SK-N-SH treated with all-trans-retinoic acid at 6 μM for 48 hours (cell line): Measurements from ENCODE around the gene MCTP2.

Experiments
- ATAC-seq: fragments of 200-7000 bp; cut with Tn5 transposase; 3 replicates; pipeline ENCODE4 v1.9.1; 2020; ENCODE audit warnings: mild to moderate bottlenecking, moderate library complexity
- ARNTL ChIP-seq: fragments of 450-650 bp; formaldehyde crosslinking; IDR thresholded peaks from 2 replicates; pipeline ENCODE4 v1.5.0; 2020; ENCODE audit warnings: low read depth, mild to moderate bottlenecking, moderate library complexity, borderline replicate concordance
- BACH2 ChIP-seq: fragments of 250-450 bp; sonication (Bioruptor Pico); IDR thresholded peaks from 2 replicates; pipeline ENCODE4 v1.9.0; 2021; ENCODE audit warnings: mild to moderate bottlenecking, borderline replicate concordance
- CREB5 ChIP-seq: fragments of 250-450 bp; sonication (Bioruptor Pico); IDR thresholded peaks from 2 replicates; pipeline ENCODE4 v1.5.1; 2020; ENCODE audit warnings: low read depth, mild to moderate bottlenecking, moderate library complexity
- CSDC2 ChIP-seq: fragments of 250-450 bp; sonication (Bioruptor Pico); IDR thresholded peaks from 2 replicates; pipeline ENCODE4 v1.5.0; 2020; ENCODE audit warnings: mild to moderate bottlenecking, moderate library complexity
- CSRNP3 ChIP-seq: fragments of 250-450 bp; sonication (Bioruptor Pico); IDR thresholded peaks from 2 replicates; pipeline ENCODE4 v1.5.1; 2021; ENCODE audit warnings: mild to moderate bottlenecking, moderate library complexity
- ESRRG ChIP-seq: fragments of 250-450 bp; sonication (Bioruptor Pico); IDR thresholded peaks from 2 replicates; pipeline ENCODE4 v1.6.1; 2021; ENCODE audit warnings: mild to moderate bottlenecking
- GLIS3 ChIP-seq: fragments of 250-450 bp; sonication (Bioruptor Pico); IDR thresholded peaks from 2 replicates; pipeline ENCODE4 v1.5.0; 2020; ENCODE audit warnings: mild to moderate bottlenecking, moderate library complexity
- ISL1 ChIP-seq: fragments of 250-450 bp; sonication (Bioruptor Pico); IDR thresholded peaks from 2 replicates; pipeline ENCODE4 v2.1.2; 2022; ENCODE audit warnings: mild to moderate bottlenecking, moderate library complexity
- OSR1 ChIP-seq: fragments of 250-450 bp; sonication (Bioruptor Pico); IDR thresholded peaks from 2 replicates; pipeline ENCODE4 v1.8.0; 2022; ENCODE audit warnings: moderate library complexity, mild to moderate bottlenecking, inconsistent platforms
- PATZ1 ChIP-seq: fragments of 250-450 bp; sonication (Bioruptor Pico); IDR thresholded peaks from 2 replicates; pipeline ENCODE4 v1.8.0; 2020; ENCODE audit warnings: mild to moderate bottlenecking, moderate library complexity, borderline replicate concordance
- POU6F1 ChIP-seq: fragments of 250-450 bp; sonication (Bioruptor Pico); IDR thresholded peaks from 2 replicates; pipeline ENCODE4 v1.8.0; 2021; ENCODE audit warnings: low read depth, mild to moderate bottlenecking, moderate library complexity, borderline replicate concordance
- RARB ChIP-seq: fragments of 250-450 bp; sonication (Bioruptor Pico); IDR thresholded peaks from 2 replicates; pipeline ENCODE4 v1.8.0; 2021; ENCODE audit warnings: mild to moderate bottlenecking, moderate library complexity
- SNAI2 ChIP-seq: fragments of 250-450 bp; sonication (Bioruptor Pico); IDR thresholded peaks from 2 replicates; pipeline ENCODE4 v1.5.0; 2020; ENCODE audit warnings: mild to moderate bottlenecking, moderate library complexity
- TCF4 ChIP-seq: fragments of 250-450 bp; sonication (Bioruptor Pico); IDR thresholded peaks from 2 replicates; pipeline ENCODE4 v1.8.0; 2021; ENCODE audit warnings: mild to moderate bottlenecking, moderate library complexity, borderline replicate concordance
- TOX ChIP-seq: fragments of 250-450 bp; sonication (Bioruptor Pico); IDR thresholded peaks from 2 replicates; pipeline ENCODE4 v1.8.0; 2021; ENCODE audit warnings: mild to moderate bottlenecking, moderate library complexity, borderline replicate concordance
- TSHZ2 ChIP-seq: fragments of 250-450 bp; sonication (Bioruptor Pico); IDR thresholded peaks from 2 replicates; pipeline ENCODE4 v1.5.0; 2020; ENCODE audit warnings: mild to moderate bottlenecking, moderate library complexity
- ZC3H10 ChIP-seq: fragments of 250-450 bp; sonication (Bioruptor Pico); IDR thresholded peaks from 2 replicates; pipeline ENCODE4 v1.5.1; 2021; ENCODE audit warnings: mild to moderate bottlenecking, moderate library complexity
- ZFP3 ChIP-seq: fragments of 250-450 bp; sonication (Bioruptor Pico); IDR thresholded peaks from 2 replicates; pipeline ENCODE4 v1.5.0; 2020; ENCODE audit warnings: mild to moderate bottlenecking, moderate library complexity
- ZFP30 ChIP-seq: fragments of 450-650 bp; formaldehyde crosslinking; IDR thresholded peaks from 2 replicates; pipeline ENCODE4 v1.5.0; 2022; ENCODE audit warnings: mild to moderate bottlenecking, moderate library complexity
- ZNF565 ChIP-seq: fragments of 450-650 bp; formaldehyde crosslinking; conservative IDR thresholded peaks from 2 replicates; pipeline ENCODE4 v1.5.0; 2020; ENCODE audit warnings: low read depth, mild to moderate bottlenecking, moderate library complexity
- ZNF70 ChIP-seq: fragments of 450-650 bp; formaldehyde crosslinking; IDR thresholded peaks from 2 replicates; pipeline ENCODE4 v1.5.0; 2020; ENCODE audit warnings: mild to moderate bottlenecking, moderate library complexity
- ZNF8 ChIP-seq: fragments of 450-650 bp; formaldehyde crosslinking; IDR thresholded peaks from 2 replicates; pipeline ENCODE4 v1.5.0; 2020; ENCODE audit warnings: mild to moderate bottlenecking, moderate library complexity

Gene MCTP2

GRCh38 chr15:94306700-94307650, 75.6 kb downstream of the MCTP2 start (continued):
- TF ChIP-seq BACH2 = no peak
- TF ChIP-seq ZNF8 (CRISPR knock-in tag) = no peak
- TF ChIP-seq ZFP3 (CRISPR knock-in tag) = no peak
- no peak for TF ChIP-seq ARNTL (CRISPR knock-in tag)
- no peak for TF ChIP-seq POU6F1 (CRISPR knock-in tag)

GRCh38 chr15:94312946-94313345, 81.6 kb downstream of the MCTP2 start:
- ATAC-seq = no peak
- TF ChIP-seq ZC3H10 (CRISPR knock-in tag) (no peak), PATZ1 (CRISPR knock-in tag) (no peak), CSRNP3 (CRISPR knock-in tag) (no peak), CSDC2 (CRISPR knock-in tag) (no peak), ZNF565 (CRISPR knock-in tag) (no peak), ESRRG (CRISPR knock-in tag) (no peak), ZNF8 (CRISPR knock-in tag) (no peak), RARB (CRISPR knock-in tag) (no peak), ZNF70 (no peak), TOX (no peak), TCF4 (CRISPR knock-in tag) (no peak), SNAI2 (CRISPR knock-in tag) (no peak), OSR1 (CRISPR knock-in tag) (no peak), CREB5 (CRISPR knock-in tag) (no peak), ARNTL (CRISPR knock-in tag) (no peak), TSHZ2 (CRISPR knock-in tag) (no peak), ISL1 (CRISPR knock-in tag) (no peak), GLIS3 (no peak), BACH2 (no peak)
- TF ChIP-seq, all 23 proteins: peak for 0

GRCh38 chr15:94314639-94315038, 83.3 kb downstream of the MCTP2 start:
- no peak for ATAC-seq
- no peak for TF ChIP-seq ESRRG (CRISPR knock-in tag)
- no peak for TF ChIP-seq TSHZ2 (CRISPR knock-in tag)
- no peak for TF ChIP-seq ZNF70
- no peak for TF ChIP-seq PATZ1 (CRISPR knock-in tag)
- no peak for TF ChIP-seq ZFP30 (CRISPR knock-in tag)
- no peak for TF ChIP-seq BACH2
- TF ChIP-seq RARB (CRISPR knock-in tag) = no peak
- TF ChIP-seq CSDC2 (CRISPR knock-in tag) = no peak
- no peak for TF ChIP-seq SNAI2 (CRISPR knock-in tag)
- no peak for TF ChIP-seq GLIS3
